ENCODE results near the gene BET1L. TPM values are rescaled to one million over a fixed set of nuclear protein-coding genes. Genes with fewer than 3 reads are reported as not detected.

BET1L gene
- total RNA-seq, 1 experiment from 2014 or later = 14.4 TPM

- ChIA-PET POLR2A (ENCODE audit: unreplicated experiment) (no interaction called here), CTCF (no interaction called here)
- ATAC-seq (no peak), DNase-seq (no peak)
- no peak overlapping the region for H3K9ac ChIP-seq (ENCODE audit: low read length)
- no peaks in the 10 kb centered on the region for H3F3A ChIP-seq (ENCODE audit: low read length, unreplicated experiment)
- H3K27ac ChIP-seq (ENCODE audit: low read length) = no peak overlapping the region
- no peak overlapping the region for H3K4me3 ChIP-seq (ENCODE audit: low read length)
- no peaks in the 10 kb centered on the region for H3K36me3 ChIP-seq (ENCODE audit: low read depth, low read length)
- H3K79me2 ChIP-seq (ENCODE audit: low read length) = no peaks in the 10 kb centered on the region
- no peaks in the 10 kb centered on the region for H3K9me3 ChIP-seq (ENCODE audit: low read length)
- intact Hi-C loops (cut with micrococcal nuclease) = no loop called here
- H3K4me1 ChIP-seq (ENCODE audit: insufficient read depth, low read length) = no peaks in the 10 kb centered on the region
- no peak overlapping the region for H3K4me2 ChIP-seq (ENCODE audit: low read length)
- H3K27me3 ChIP-seq (ENCODE audit: low read length) = no peaks in the 10 kb centered on the region
- TF ChIP-seq EZH2phosphoT487 (IDR thresholded peaks at IDR 0.05; ENCODE audit: borderline replicate concordance, low read length) (no peak), CTCF (conservative IDR thresholded peaks at IDR 0.05; ENCODE audit: low read depth, low read length) (no peak), EZH2 (IDR thresholded peaks at IDR 0.05; ENCODE audit: low read length, unreplicated experiment) (no peak)
- no peaks in the 10 kb centered on the region for H4K20me1 ChIP-seq (ENCODE audit: low read length)
- H3K9me2 ChIP-seq (replicated peaks; ENCODE audit: low read length) = no peaks in the 10 kb centered on the region
- H2AFZ ChIP-seq (ENCODE audit: low read length) = no peak overlapping the region
- no TSS peak for BruUV-seq (replicated peaks)
These were observed 17.2 kb upstream of the BET1L start for GRCh38 chr11:224424-224823.

- no peak overlapping the region for H2AFZ ChIP-seq (ENCODE audit: low read length)
- no peaks in the 10 kb centered on the region for H3K9me2 ChIP-seq (replicated peaks; ENCODE audit: low read length)
- no peak overlapping the region for H3K27ac ChIP-seq (ENCODE audit: low read length)
- ChIA-PET POLR2A (ENCODE audit: unreplicated experiment) (no interaction called here), CTCF (no interaction called here)
- no peak for DNase-seq
- no peaks in the 10 kb centered on the region for H3K36me3 ChIP-seq (ENCODE audit: low read depth, low read length)
- ATAC-seq = no peak
- no peak overlapping the region for H3K4me2 ChIP-seq (ENCODE audit: low read length)
- no peaks in the 10 kb centered on the region for H3K9me3 ChIP-seq (ENCODE audit: low read length)
- intact Hi-C loops (cut with micrococcal nuclease) = no loop called here
- H3K27me3 ChIP-seq (ENCODE audit: low read length) = no peaks in the 10 kb centered on the region
- H3F3A ChIP-seq (ENCODE audit: low read length, unreplicated experiment) = no peaks in the 10 kb centered on the region
- H3K79me2 ChIP-seq (ENCODE audit: low read length) = no peaks in the 10 kb centered on the region
- H4K20me1 ChIP-seq (ENCODE audit: low read length) = no peaks in the 10 kb centered on the region
- BruUV-seq (replicated peaks) = no TSS peak
- H3K4me1 ChIP-seq (ENCODE audit: insufficient read depth, low read length) = no peaks in the 10 kb centered on the region
- no peak overlapping the region for H3K9ac ChIP-seq (ENCODE audit: low read length)
- TF ChIP-seq CTCF (conservative IDR thresholded peaks at IDR 0.05; ENCODE audit: low read depth, low read length) = no peak
- TF ChIP-seq EZH2phosphoT487 (IDR thresholded peaks at IDR 0.05; ENCODE audit: borderline replicate concordance, low read length) = no peak
- no peak overlapping the region for H3K4me3 ChIP-seq (ENCODE audit: low read length)
These were observed 16.7 kb upstream of the BET1L start for GRCh38 chr11:223884-224283.

- BruUV-seq (replicated peaks) = no TSS peak
- H3K4me3 ChIP-seq (ENCODE audit: low read length) = no peak overlapping the region
- intact Hi-C loops (cut with micrococcal nuclease) = no loop called here
- no peaks in the 10 kb centered on the region for H3K4me1 ChIP-seq (ENCODE audit: insufficient read depth, low read length)
- no peak for DNase-seq
- no peak overlapping the region for H2AFZ ChIP-seq (ENCODE audit: low read length)
- no peaks in the 10 kb centered on the region for H3K79me2 ChIP-seq (ENCODE audit: low read length)
- POLR2A ChIA-PET (ENCODE audit: unreplicated experiment) = no interaction called here
- no peak overlapping the region for H3K4me2 ChIP-seq (ENCODE audit: low read length)
- TF ChIP-seq EZH2phosphoT487 (IDR thresholded peaks at IDR 0.05; ENCODE audit: borderline replicate concordance, low read length) (no peak), EZH2 (IDR thresholded peaks at IDR 0.05; ENCODE audit: low read length, unreplicated experiment) (no peak), CTCF (conservative IDR thresholded peaks at IDR 0.05; ENCODE audit: low read depth, low read length) (no peak)
- H3K9me3 ChIP-seq (ENCODE audit: low read length) = no peaks in the 10 kb centered on the region
- no peaks in the 10 kb centered on the region for H3F3A ChIP-seq (ENCODE audit: low read length, unreplicated experiment)
- H3K36me3 ChIP-seq (ENCODE audit: low read depth, low read length) = no peaks in the 10 kb centered on the region
- no peaks in the 10 kb centered on the region for H4K20me1 ChIP-seq (ENCODE audit: low read length)
- ATAC-seq = no peak
- no peak overlapping the region for H3K27ac ChIP-seq (ENCODE audit: low read length)
- no peak overlapping the region for H3K9ac ChIP-seq (ENCODE audit: low read length)
- CTCF ChIA-PET = no interaction called here
- H3K9me2 ChIP-seq (replicated peaks; ENCODE audit: low read length) = no peaks in the 10 kb centered on the region
- H3K27me3 ChIP-seq (ENCODE audit: low read length) = no peaks in the 10 kb centered on the region
These were observed 16.0 kb upstream of the BET1L start for GRCh38 chr11:223026-223789.

All from PC-3 (cell line).